GM18505 (cell line): ENCODE data around the gene METTL26.

Experiments used
- ATAC-seq: cut with Tn5 transposase; IDR thresholded peaks from one replicate; pipeline ENCODE4 v1.9.1; 2021; ENCODE audit not compliant: unreplicated experiment
- POLR2A ChIP-seq: IDR thresholded peaks from 4 replicates; pipeline ENCODE4 v1.6.1; 2011; ENCODE audit warnings: borderline replicate concordance; ENCODE audit not compliant: insufficient read depth, insufficient read length; ENCODE audit errors: extremely low read depth

The METTL26 gene

DNA sequence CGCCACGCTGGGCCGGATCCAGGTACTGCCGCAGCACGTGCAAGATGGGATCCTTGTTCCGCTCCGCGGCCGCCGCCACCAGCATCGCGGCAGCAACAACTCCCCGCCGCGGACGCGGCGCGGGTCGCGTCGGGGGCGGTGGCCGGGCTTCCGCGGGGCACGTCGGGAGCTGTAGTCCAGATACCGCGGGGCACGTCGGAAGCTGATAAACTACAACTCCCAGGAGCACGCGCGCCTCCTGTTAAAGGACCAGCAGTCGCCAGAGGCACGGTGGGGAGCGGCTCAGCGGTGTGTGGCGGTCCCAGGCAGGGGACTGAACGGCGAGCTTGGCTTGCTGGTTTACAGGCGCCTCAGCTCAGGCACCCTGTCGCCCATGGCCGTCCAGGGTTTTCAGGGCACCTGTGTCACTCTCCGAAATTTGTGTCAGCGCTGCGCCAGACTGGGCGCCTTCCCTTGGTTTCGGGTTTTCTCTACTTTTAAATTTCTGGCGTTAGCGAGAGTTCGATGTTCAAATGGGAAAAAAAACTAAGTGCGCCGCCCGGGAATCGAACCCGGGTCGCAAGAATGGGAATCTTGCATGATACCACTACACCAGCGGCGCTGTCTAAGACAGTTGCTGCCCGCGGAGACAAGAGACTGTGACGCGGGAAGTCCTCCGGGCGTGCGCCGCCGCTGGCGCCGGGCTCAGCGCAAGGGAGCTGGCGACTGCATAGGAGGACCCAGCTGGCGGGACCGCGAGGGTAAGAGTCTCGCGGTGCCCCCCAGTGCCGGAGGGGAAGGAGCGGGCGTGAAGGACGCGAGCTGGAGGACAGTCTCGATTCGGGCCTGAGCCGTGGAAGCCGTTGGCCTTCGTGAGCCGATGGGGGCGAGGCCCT, at the start of gene METTL26:
METTL26 (minus strand) TSS at position 100 of the 875 bp plus-strand sequence; CDS start at position 85, 15 bp downstream.
- ATAC-seq, result peak; percentile 62
- TF ChIP-seq POLR2A, result peak; percentile 72

DNA sequence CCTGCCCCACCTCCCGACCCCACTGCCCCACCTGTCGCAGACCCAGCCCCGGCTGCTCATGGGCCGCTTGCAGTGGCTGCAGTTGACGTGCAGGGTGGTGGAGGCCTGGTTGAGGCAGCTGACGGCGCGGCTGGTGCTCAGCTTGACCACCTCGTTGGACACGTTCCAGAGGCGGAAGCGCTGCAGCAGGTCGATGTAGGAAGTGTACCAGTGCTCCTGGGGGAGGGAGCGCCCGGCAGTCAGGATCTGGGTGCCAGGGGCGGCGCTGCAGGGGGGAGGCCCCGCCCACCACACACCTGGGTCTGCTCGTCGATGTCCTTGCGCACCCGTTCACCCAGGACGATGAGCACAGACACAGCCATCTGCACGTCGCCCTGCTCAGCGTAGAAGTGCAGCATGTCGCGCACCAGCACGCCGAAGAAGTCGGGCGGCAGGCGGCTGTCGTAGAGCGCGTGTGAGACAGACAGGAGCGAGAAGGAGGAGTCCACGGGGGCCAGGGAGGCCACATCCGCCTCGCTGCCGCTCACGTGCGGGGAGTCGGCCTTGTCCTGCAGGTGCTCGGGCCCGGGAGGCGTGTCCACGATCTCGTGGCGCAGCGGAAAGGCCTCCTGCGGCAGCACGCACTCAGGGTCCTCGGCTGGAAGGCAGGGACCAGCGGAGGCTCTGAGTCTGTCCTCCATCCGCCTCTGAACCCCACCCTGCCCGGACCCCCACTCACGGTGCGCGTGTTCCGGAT, 49.0 kb upstream of the METTL26 start:
- no peak for TF ChIP-seq POLR2A
- no peak for ATAC-seq

- ATAC-seq, result peak; percentile 50
- TF ChIP-seq POLR2A, result peak; percentile 90
Observed at GRCh38 chr16:684071-684794, 48.1 kb upstream of the METTL26 start, which contains the start of gene JMJD8. TSS of gene JMJD8 (minus strand) at chr16:684334. CDS start at chr16:684319, 15 bp downstream.

- ATAC-seq, result no peak
- TF ChIP-seq POLR2A, result peak; percentile 30
Observed at GRCh38 chr16:683396-684070, 47.4 kb upstream of the METTL26 start.

- no peak for TF ChIP-seq POLR2A
- ATAC-seq, result no peak
Observed at GRCh38 chr16:682493-683395, 46.6 kb upstream of the METTL26 start.

GRCh38 chr16:681746-682427, 45.8 kb upstream of the METTL26 start:
- ATAC-seq, result no peak
- no peak for TF ChIP-seq POLR2A

DNA sequence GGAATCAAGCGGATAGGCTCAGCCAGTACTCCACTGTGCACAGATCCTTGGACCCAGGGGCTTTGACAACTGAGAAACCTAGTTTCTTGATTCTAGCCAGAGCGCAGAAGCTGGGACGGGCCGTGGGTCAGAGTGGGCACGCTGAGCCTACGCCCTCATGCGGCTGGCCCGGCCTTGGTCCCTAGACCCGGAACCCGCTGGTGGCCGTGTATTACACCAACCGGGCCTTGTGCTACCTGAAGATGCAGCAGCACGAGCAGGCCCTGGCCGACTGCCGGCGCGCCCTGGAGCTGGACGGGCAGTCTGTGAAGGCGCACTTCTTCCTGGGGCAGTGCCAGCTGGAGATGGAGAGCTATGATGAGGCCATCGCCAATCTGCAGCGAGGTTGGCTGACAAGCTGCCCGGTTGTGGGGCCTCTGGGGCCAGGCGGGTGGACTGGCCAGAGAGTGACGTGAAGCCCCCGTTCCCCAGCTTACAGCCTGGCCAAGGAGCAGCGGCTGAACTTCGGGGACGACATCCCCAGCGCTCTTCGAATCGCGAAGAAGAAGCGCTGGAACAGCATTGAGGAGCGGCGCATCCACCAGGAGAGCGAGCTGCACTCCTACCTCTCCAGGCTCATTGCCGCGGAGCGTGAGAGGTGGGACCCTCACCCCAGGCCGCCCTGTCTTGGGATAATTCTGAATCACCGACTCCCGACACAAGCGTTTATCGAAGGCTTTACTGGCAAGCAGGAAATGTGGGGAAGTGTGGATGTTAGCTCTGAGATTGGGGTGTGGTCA, 45.1 kb upstream of the METTL26 start:
- TF ChIP-seq POLR2A, result no peak
- ATAC-seq, result no peak

GRCh38 chr16:680625-680945, 44.5 kb upstream of the METTL26 start:
- ATAC-seq, result peak; percentile 0
- TF ChIP-seq POLR2A, result no peak

DNA sequence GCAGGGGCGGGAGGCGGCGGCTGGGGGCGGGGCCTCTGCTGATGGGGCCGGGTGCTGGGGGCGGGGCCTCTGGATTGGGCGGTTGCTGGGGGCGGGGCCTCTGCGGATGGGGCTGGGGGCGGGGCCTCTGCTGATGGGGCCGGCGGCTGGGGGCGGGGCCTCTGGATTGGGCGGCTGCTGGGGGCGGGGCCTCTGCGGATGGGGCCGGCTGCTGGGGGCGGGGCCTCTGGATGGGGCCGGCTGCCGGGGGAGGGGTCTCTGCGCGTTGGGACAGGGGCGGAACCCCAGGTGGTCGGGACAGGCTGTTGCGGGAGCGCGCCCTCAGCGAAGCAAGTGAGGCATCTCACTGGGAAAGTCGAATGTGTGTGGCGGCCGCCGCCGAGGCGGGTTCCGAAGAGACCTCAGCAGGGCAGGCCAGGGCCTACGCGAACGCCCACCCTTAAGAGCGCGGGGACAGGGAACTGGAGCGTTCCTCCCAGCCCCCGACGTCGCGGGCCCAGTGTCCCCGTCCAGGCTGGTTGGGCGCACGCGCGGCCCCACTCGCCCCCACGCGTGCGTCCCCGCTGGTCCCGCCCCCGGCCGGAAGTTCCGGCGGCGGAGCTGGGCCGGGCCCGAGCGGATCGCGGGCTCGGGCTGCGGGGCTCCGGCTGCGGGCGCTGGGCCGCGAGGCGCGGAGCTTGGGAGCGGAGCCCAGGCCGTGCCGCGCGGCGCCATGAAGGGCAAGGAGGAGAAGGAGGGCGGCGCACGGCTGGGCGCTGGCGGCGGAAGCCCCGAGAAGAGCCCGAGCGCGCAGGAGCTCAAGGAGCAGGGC, 43.9 kb upstream of the METTL26 start, which contains the start of gene STUB1:
STUB1 (plus strand) TSS at position 597 of the 811 bp plus-strand sequence; CDS start at position 713, 116 bp downstream.
- ATAC-seq, result peak; percentile 37
- TF ChIP-seq POLR2A, result peak; percentile 86
